DMS153 (cell line): Measurements from ENCODE around the gene AGAP1.

ENCODE experiments used
- DNase-seq: peaks from one replicate; lab custom pipeline; 2025; lab: John Stamatoyannopoulos, UW

The AGAP1 gene

GRCh38 chr2:235489897-235490296 lies 3.9 kb upstream of the AGAP1 start:
- no peak for DNase-seq

- no peak for DNase-seq
Measured at GRCh38 chr2:235492850-235493344, 946 bp upstream of the AGAP1 start.

- DNase-seq: peak; percentile 40
Measured at GRCh38 chr2:235493402-235493774, 455 bp upstream of the AGAP1 start.

GRCh38 chr2:235494716-235495372 lies 1.0 kb downstream of the AGAP1 start:
- no peak for DNase-seq

- DNase-seq: peak; percentile 19
Measured at GRCh38 chr2:235495373-235496238, 1.8 kb downstream of the AGAP1 start.

- no peak for DNase-seq
Measured at GRCh38 chr2:235496239-235496621, 2.4 kb downstream of the AGAP1 start.

- DNase-seq: no peak
Measured at GRCh38 chr2:235497096-235497495, 3.3 kb downstream of the AGAP1 start.

GRCh38 chr2:235498541-235498940 lies 4.7 kb downstream of the AGAP1 start:
- no peak for DNase-seq

- no peak for DNase-seq
Measured at GRCh38 chr2:235498946-235499812, 5.3 kb downstream of the AGAP1 start.

- no peak for DNase-seq
Measured at GRCh38 chr2:235500110-235500760, 6.4 kb downstream of the AGAP1 start.

GRCh38 chr2:235500761-235501672 lies 7.2 kb downstream of the AGAP1 start:
- no peak for DNase-seq

GRCh38 chr2:235501673-235502031 lies 7.8 kb downstream of the AGAP1 start:
- no peak for DNase-seq

- no peak for DNase-seq
Measured at GRCh38 chr2:235502336-235502735, 8.5 kb downstream of the AGAP1 start.

- no peak for DNase-seq
Measured at GRCh38 chr2:235504441-235505180, 10.8 kb downstream of the AGAP1 start.

- DNase-seq: peak; percentile 24
Measured at GRCh38 chr2:235505181-235505741, 11.4 kb downstream of the AGAP1 start.

- DNase-seq: peak; percentile 89
Measured at GRCh38 chr2:235506291-235506996, 12.6 kb downstream of the AGAP1 start.

GRCh38 chr2:235506997-235507615 lies 13.3 kb downstream of the AGAP1 start:
- DNase-seq: no peak

- DNase-seq: no peak
Measured at GRCh38 chr2:235507928-235508327, 14.1 kb downstream of the AGAP1 start.
